ENCODE measurements around the gene HPRT1.
"Not testable (repeated sequence)": the region's sequence is repeated elsewhere in the genome, so short reads cannot be mapped to it uniquely, and the experiment has no call there.

HPRT1 gene

DNA sequence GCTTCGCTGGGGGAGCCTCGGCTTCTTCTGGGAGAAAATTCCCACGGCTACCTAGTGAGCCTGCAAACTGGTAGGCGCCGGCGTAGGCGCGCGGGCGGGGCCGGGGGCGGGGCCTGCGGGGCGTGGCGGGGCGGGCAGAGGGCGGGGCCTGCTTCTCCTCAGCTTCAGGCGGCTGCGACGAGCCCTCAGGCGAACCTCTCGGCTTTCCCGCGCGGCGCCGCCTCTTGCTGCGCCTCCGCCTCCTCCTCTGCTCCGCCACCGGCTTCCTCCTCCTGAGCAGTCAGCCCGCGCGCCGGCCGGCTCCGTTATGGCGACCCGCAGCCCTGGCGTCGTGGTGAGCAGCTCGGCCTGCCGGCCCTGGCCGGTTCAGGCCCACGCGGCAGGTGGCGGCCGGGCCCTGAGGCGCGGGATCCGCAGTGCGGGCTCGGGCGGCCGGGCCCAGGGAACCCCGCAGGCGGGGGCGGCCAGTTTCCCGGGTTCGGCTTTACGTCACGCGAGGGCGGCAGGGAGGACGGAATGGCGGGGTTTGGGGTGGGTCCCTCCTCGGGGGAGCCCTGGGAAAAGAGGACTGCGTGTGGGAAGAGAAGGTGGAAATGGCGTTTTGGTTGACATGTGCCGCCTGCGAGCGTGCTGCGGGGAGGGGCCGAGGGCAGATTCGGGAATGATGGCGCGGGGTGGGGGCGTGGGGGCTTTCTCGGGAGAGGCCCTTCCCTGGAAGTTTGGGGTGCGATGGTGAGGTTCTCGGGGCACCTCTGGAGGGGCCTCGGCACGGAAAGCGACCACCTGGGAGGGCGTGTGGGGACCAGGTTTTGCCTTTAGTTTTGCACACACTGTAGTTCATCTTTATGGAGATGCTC is at the start of gene HPRT1:
HPRT1 (plus strand) TSS at position 161 of the 857 bp plus-strand sequence; CDS start at position 308, 147 bp downstream.
- in situ Hi-C loops (cut with MboI; ENCODE audit: low sequenced_read_pairs), result no loop called here

GRCh38 chrX:134416087-134416486 is 43.9 kb upstream of the HPRT1 start:
- in situ Hi-C loops (cut with MboI; ENCODE audit: low sequenced_read_pairs), result no loop called here

DNA sequence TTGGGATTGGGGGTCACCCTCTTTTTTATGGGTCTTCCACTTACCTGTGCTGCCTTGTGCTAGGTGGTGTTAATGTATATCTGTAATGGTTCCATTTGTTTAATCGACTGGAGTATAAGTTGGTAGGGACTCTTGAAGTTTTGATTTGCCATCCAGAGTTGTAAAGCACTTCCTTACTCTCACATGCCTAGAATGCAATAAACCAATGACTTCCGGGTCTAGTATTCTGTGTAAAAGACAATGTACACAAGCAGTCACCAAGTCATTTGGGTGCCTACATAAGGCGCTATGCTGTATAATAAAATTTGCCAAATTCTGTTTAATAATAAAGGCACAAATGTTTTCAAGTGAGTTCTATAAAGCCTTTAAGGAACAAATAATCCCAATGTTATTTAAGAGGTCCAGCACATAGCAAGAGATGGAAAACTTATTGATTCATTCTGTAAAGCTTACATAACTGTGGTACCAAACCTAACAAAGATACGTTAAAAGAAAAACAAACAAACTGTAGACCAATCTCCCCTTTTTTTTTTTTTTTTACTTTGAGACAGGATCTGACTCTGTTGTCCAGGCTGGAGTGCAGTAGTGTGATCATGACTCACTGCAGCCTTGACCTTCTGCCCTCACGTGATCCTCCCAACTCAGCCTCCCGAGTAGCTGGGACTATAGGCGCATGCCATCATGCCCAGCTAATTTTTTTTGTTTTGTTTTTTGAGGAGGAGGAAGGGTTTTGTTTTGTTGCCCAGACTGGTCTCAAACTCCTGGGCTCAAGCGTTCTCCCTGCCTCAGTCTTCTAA is 41.5 kb upstream of the HPRT1 start:
- in situ Hi-C loops (cut with MboI; ENCODE audit: low sequenced_read_pairs), result no loop called here

GRCh38 chrX:134419784-134420183 is 40.2 kb upstream of the HPRT1 start:
- in situ Hi-C loops (cut with MboI; ENCODE audit: low sequenced_read_pairs), result no loop called here

DNA sequence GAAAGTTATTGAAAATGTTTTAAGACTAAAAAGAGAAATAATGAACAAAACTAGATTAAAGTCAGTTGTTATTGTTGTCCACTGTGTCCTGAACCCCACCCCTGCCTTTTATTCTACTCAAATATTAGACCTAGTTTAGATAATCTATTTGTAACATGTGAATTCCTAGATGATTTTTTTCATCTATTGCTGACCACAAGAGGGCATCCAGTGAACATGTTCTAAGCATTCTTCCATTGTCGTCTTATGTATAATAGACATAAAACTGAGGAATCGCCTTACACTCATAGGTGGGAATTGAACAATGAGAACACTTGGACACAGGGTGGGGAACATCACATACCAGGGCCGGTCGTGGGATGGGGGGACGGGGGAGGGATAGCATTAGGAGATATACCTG is 36.4 kb upstream of the HPRT1 start:
- in situ Hi-C loops (cut with MboI; ENCODE audit: low sequenced_read_pairs), result no loop called here

GRCh38 chrX:134426281-134426680 is 33.7 kb upstream of the HPRT1 start:
- in situ Hi-C loops (cut with MboI; ENCODE audit: low sequenced_read_pairs), result no loop called here

DNA sequence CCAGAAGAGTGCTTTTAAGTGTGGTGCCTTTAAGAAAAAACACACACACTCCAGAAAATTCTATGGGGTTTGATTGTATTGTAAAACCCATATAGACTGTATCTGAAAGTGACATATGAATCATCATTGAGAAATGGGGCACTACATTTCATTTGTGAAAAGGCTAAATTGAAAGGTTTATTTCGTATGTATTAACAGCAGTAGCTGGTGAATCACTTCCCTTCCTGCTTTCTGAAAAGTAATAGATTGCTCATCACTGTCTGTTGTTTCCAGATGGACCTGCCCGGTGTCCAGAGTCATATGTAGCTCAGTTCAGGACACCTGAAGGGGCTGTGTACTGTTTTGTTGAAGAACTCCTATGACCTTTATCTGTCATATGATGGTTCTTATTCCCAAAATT is 28.1 kb upstream of the HPRT1 start:
- in situ Hi-C loops (cut with MboI; ENCODE audit: low sequenced_read_pairs), result no loop called here

DNA sequence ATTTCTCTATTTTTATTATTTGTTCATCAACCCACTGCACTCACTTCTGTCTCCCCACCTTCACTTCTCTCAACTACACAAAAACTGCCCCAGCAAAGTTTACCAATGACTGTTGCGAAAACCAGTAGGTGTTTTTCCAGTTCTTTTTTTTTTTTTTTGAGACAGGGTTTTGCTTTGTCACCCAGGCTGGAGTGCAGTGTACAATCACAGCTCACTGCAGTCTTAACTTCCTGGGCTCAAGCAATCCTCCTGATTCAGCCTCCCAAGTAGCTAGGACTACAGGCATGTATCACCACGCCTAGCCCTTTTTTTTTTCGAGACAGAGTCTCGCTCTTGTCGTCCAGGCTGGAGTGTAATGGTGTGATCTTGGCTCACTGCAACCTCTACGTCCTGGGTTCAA is 24.1 kb upstream of the HPRT1 start:
- in situ Hi-C loops (cut with MboI; ENCODE audit: low sequenced_read_pairs), result no loop called here

DNA sequence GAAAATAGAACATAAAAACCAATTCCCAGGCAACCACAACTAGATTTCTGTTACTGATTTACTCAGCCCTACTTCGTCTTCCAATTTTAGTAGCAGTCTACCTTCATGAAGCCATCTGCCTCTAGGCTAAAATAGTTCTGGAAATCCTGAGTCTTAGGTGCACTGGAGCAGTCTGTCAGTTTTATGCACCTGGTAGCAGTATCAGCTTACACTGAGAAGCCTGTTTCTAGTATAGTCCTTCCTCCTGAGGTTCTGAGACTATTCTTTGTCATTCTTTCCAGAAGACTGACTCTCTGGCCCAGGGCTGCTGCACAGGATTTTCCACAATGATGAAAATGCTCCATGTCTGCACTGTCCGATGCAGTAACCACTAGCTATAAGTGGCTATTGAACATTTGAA is 16.9 kb upstream of the HPRT1 start:
- in situ Hi-C loops (cut with MboI; ENCODE audit: low sequenced_read_pairs), result no loop called here

DNA sequence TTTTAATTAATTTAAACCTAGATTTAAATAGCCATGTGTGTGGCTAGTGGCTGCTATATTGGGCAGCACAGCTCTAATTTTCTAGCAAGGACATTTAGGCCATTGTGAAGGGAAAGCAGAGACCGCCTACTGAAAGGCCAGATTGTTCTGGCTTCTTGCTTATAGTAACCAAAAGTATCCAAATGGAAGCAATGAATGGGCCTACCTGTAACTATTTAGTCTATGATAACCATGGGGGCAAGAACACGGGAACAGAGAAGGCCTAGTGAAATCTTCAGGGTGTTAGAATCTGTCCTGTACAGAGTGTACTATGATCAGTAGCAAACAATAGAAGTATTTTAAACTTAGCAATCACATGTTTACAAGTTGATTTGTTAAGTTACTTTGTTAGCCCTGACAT is 16.5 kb upstream of the HPRT1 start:
- in situ Hi-C loops (cut with MboI; ENCODE audit: low sequenced_read_pairs), result no loop called here

DNA sequence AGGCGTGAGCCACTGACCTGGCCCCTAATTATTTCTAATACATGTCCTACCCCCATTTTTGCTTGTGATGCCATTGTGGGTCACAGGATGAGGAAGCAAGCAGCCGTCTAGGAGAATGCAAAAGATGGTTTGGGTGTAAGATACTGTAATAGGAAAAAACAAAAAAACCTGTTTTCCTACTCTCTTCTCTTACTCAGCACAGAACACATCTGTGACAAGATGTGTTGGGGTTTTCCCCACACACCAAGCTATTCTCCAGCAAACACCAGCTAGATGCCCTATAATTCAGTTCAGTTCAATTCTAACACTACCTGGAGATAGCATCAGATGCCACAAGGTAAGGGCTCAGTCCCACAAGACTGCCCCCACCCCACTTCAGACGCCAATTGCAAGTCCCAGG is 15.3 kb upstream of the HPRT1 start:
- in situ Hi-C loops (cut with MboI; ENCODE audit: low sequenced_read_pairs), result no loop called here

DNA sequence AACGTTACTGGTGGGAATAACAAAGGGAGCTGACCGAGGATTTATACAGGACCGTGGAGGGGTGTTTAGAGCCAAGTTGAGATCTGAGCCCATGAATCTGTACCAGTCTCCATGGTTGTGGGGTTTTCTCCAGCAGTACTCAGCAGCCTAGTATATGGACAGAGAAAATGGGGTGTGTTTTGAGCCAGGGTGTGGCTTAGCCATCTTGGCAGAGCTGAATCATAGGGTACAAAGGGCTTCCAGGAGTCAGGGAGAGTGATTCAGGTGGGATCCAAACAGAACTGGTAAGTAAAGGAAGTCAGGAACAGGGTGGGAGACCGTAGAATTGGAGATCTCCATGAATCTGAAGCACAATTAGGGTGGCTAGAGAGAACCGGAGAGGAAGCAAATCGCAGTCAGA is 7.4 kb upstream of the HPRT1 start:
- in situ Hi-C loops (cut with MboI; ENCODE audit: low sequenced_read_pairs), result no loop called here

GRCh38 chrX:134453631-134454030 is 6.3 kb upstream of the HPRT1 start:
- in situ Hi-C loops (cut with MboI; ENCODE audit: low sequenced_read_pairs), result no loop called here

- in situ Hi-C loops (cut with MboI; ENCODE audit: low sequenced_read_pairs), result no loop called here
Observed at GRCh38 chrX:134454506-134454905, 5.5 kb upstream of the HPRT1 start.

- in situ Hi-C loops (cut with MboI; ENCODE audit: low sequenced_read_pairs), result no loop called here
Observed at GRCh38 chrX:134457708-134458107, 2.3 kb upstream of the HPRT1 start.

GRCh38 chrX:134459683-134460004 is 321 bp upstream of the HPRT1 start:
- in situ Hi-C loops (cut with MboI; ENCODE audit: low sequenced_read_pairs), result no loop called here

GRCh38 chrX:134460862-134461220 is 876 bp downstream of the HPRT1 start:
- in situ Hi-C loops (cut with MboI; ENCODE audit: low sequenced_read_pairs), result no loop called here

DNA sequence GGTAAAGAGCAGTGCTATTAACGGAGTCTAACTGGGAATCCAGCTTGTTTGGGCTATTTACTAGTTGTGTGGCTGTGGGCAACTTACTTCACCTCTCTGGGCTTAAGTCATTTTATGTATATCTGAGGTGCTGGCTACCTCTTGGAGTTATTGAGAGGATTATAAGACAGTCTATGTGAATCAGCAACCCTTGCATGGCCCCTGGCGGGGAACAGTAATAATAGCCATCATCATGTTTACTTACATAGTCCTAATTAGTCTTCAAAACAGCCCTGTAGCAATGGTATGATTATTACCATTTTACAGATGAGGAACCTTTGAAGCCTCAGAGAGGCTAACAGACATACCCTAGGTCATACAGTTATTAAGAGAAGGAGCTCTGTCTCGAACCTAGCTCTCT is 1.5 kb downstream of the HPRT1 start:
- in situ Hi-C loops (cut with MboI; ENCODE audit: low sequenced_read_pairs), result no loop called here

DNA sequence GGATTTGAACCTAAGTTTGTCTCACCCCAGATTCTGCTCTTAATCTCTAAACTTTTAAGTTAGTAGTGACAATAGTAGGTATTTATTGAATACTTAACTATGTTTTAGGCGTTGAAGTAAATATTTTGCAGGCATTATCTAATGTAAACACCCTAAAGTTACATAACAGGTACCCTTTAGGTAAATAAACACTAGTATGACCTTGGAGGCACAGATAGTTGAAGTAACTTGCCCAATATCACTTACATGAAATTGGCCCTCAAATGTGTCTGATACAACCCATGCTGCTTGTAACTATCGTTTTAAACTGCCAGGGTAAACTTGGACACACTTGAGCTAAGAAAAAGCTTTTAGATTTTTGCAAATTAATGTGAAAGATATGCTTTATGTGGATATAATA is 3.0 kb downstream of the HPRT1 start:
- in situ Hi-C loops (cut with MboI; ENCODE audit: low sequenced_read_pairs), result no loop called here

DNA sequence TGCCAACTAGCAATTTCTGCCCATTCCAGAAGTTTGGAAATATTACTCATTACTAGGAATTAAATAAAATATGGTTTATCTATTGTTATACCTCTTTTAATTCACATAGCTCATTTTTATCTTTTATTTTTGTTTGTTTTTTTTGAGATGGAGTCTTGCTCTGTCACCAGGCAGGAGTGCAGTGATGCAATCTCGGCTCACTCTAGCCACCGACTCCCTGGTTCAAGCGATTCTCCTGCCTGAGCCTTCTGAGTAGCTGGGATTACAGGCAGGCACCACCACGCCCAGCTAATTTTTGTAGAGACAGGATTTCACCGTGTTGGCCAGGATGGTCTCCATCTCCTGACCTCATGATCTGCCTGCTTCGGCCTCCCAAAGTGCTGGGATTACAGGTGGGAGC is 4.5 kb downstream of the HPRT1 start:
- in situ Hi-C loops (cut with MboI; ENCODE audit: low sequenced_read_pairs), result not testable (repeated sequence)

DNA sequence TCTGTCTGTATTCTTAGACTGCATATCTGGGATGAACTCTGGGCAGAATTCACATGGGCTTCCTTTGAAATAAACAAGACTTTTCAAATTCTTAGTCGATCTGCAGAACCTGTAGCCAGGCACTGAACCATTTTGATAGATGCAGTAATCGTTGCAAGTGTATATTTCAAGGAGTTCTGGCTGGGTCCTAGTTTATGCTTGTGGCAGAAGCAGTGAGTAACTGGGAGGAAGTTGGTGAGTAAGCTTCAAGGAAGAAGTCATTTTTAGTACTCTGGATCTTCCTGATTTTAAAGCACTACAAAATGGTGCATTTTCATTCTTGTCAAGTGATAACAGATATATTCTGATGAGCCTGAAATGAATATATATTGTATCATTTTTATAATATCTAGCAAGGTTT is 9.5 kb downstream of the HPRT1 start:
- in situ Hi-C loops (cut with MboI; ENCODE audit: low sequenced_read_pairs), result no loop called here

DNA sequence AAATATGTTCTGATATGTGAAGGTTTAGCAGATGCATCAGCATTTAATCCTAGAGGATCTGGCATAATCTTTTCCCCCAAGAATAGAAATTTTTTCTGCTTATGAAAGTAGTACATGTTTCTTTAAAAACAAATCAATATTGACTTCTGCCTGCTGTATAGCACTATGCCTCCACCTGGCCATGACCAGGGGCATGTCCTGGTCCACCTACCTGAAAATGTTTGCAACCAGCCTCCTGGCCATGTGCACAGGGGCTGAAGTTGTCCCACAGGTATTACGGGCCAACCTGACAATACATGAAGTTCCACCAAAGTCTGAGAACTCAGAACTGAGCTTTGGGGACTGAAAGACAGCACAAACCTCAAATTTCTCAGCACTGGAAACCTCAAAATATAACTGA is 10.0 kb downstream of the HPRT1 start:
- in situ Hi-C loops (cut with MboI; ENCODE audit: low sequenced_read_pairs), result no loop called here
